Trophoblast cell (in vitro differentiated cells and primary cell): ENCODE measurements around the gene LRRC73.
A peak's percentile ranks its signal among the peaks of the same experiment; 100 is the strongest.

Source experiments
- DNase-seq, 2 donors: peaks; one replicate each; pipeline ENCODE4 v3.0.0-alpha.2; 2016
- H2AFZ ChIP-seq: 2 replicates; pipeline ENCODE4 v1.6.1; 2013; ENCODE audit warnings: low read length, moderate library complexity, mild to moderate bottlenecking; ENCODE audit not compliant: insufficient read depth, poor library complexity
- H2AK5ac ChIP-seq: 2 replicates; pipeline ENCODE4 v1.6.1; 2013; ENCODE audit warnings: mild to moderate bottlenecking, low read length
- H2BK120ac ChIP-seq: 2 replicates; pipeline ENCODE4 v1.6.1; 2013; ENCODE audit warnings: low read length, mild to moderate bottlenecking, moderate library complexity; ENCODE audit not compliant: insufficient read depth, poor library complexity
- H2BK12ac ChIP-seq: 2 replicates; pipeline ENCODE4 v1.6.1; 2013; ENCODE audit warnings: mild to moderate bottlenecking, low read length, moderate library complexity
- H2BK5ac ChIP-seq: 2 replicates; pipeline ENCODE4 v1.6.1; 2013; ENCODE audit warnings: low read length, low read depth, moderate library complexity, mild to moderate bottlenecking; ENCODE audit not compliant: poor library complexity
- H3K14ac ChIP-seq: 2 replicates; pipeline ENCODE4 v1.6.1; 2013; ENCODE audit warnings: mild to moderate bottlenecking, low read length
- H3K18ac ChIP-seq: 2 replicates; pipeline ENCODE4 v1.6.1; 2013; ENCODE audit warnings: mild to moderate bottlenecking, low read length
- H3K23ac ChIP-seq: 2 replicates; pipeline ENCODE4 v1.6.1; 2013; ENCODE audit warnings: low read length
- H3K27ac ChIP-seq: 2 replicates; pipeline ENCODE4 v1.5.1; 2013; ENCODE audit warnings: low read depth, mild to moderate bottlenecking, inconsistent platforms, low read length, moderate library complexity
- H3K27me3 ChIP-seq: 2 replicates; pipeline ENCODE4 v1.6.1; 2013; ENCODE audit warnings: inconsistent platforms, mild to moderate bottlenecking, low read length, moderate library complexity; ENCODE audit not compliant: insufficient read depth
- H3K36me3 ChIP-seq, 2 experiments: 1 replicate in 1 of 2; 2 replicates in 1 of 2; pipeline ENCODE4 v1.6.1; 2013; ENCODE audit warnings: low read length in 2 of 2, mild to moderate bottlenecking in 2 of 2, moderate library complexity in 1 of 2; ENCODE audit not compliant: insufficient read depth in 2 of 2, control insufficient read depth in 1 of 2
- H3K4ac ChIP-seq: 2 replicates; pipeline ENCODE4 v1.6.1; 2013; ENCODE audit warnings: low read depth, mild to moderate bottlenecking, low read length, moderate library complexity
- H3K4me1 ChIP-seq, 2 experiments: 1 replicate in 1 of 2; 2 replicates in 1 of 2; pipeline ENCODE4 v1.6.1; 2013; ENCODE audit warnings: low read length in 2 of 2, mild to moderate bottlenecking in 2 of 2, moderate library complexity in 1 of 2; ENCODE audit not compliant: insufficient read depth in 2 of 2, control insufficient read depth in 1 of 2
- H3K4me2 ChIP-seq: 2 replicates; pipeline ENCODE4 v1.6.1; 2013; ENCODE audit warnings: inconsistent platforms, mild to moderate bottlenecking, low read length, moderate library complexity
- H3K4me3 ChIP-seq: 2 replicates; pipeline ENCODE4 v1.5.1; 2013; ENCODE audit warnings: mild to moderate bottlenecking, low read depth, low read length, inconsistent platforms
- H3K79me1 ChIP-seq: one replicate; pipeline ENCODE4 v1.6.1; 2013; ENCODE audit warnings: low read length
- H3K79me2 ChIP-seq: 2 replicates; pipeline ENCODE4 v1.6.1; 2013; ENCODE audit warnings: low read length, mild to moderate bottlenecking; ENCODE audit not compliant: control insufficient read depth, insufficient read depth, poor library complexity
- H3K9ac ChIP-seq: 2 replicates; pipeline ENCODE4 v1.6.1; 2013; ENCODE audit warnings: mild to moderate bottlenecking, low read length
- H3K9me3 ChIP-seq: 2 replicates; pipeline ENCODE4 v1.6.1; 2013; ENCODE audit warnings: low read depth, mild to moderate bottlenecking, control low read depth, inconsistent platforms, low read length; ENCODE audit not compliant: insufficient read depth
- H4K12ac ChIP-seq: 2 replicates; pipeline ENCODE4 v1.6.1; 2013; ENCODE audit warnings: low read depth, mild to moderate bottlenecking, low read length, moderate library complexity
- H4K8ac ChIP-seq: 2 replicates; pipeline ENCODE4 v1.6.1; 2013; ENCODE audit warnings: low read depth, mild to moderate bottlenecking, low read length, moderate library complexity
- H4K91ac ChIP-seq: one replicate; pipeline ENCODE4 v1.6.1; 2013; ENCODE audit warnings: low read depth, mild to moderate bottlenecking, low read length, moderate library complexity
- WGBS: extraction: QIAGEN DNeasy Blood & Tissue Kit; methylation state at CpG from one replicate; pipeline ENCODE4 v1.1.7; 2013; ENCODE audit warnings: missing lambda C conversion rate; ENCODE audit not compliant: insufficient read length, insufficient coverage; ENCODE audit errors: extremely low coverage; 5-methylcytosine and 5-hydroxymethylcytosine counted together

LRRC73 gene

GRCh38 chr6:43497689-43498088 is 12.5 kb downstream of the LRRC73 start:
- H3K4me1 ChIP-seq, result peaks cover 33 to 44% of the 10 kb centered on the region in 2 experiments
- H3K9ac ChIP-seq, result no peak overlapping the region
- H2BK120ac ChIP-seq, result no peak overlapping the region
- no peak overlapping the region for H3K14ac ChIP-seq
- H3K4me3 ChIP-seq, result no peak overlapping the region
- no peak overlapping the region for H2AK5ac ChIP-seq
- H3K23ac ChIP-seq, result no peak overlapping the region
- no peak overlapping the region for H2AFZ ChIP-seq
- H3K27ac ChIP-seq, result peak overlapping the region; percentile 63
- no CpG with 5 or more reads among the region's 12 CpGs for WGBS
- H3K4me2 ChIP-seq, result no peak overlapping the region
- H4K91ac ChIP-seq, result no peak overlapping the region
- H2BK5ac ChIP-seq, result no peak overlapping the region
- no peak overlapping the region for H2BK12ac ChIP-seq
- H4K12ac ChIP-seq, result no peak overlapping the region
- H4K8ac ChIP-seq, result no peak overlapping the region
- no peaks in the 10 kb centered on the region for H3K27me3 ChIP-seq
- H3K79me1 ChIP-seq, result peaks cover 9% of the 10 kb centered on the region
- no peak overlapping the region for H3K4ac ChIP-seq
- no peaks in the 10 kb centered on the region for H3K9me3 ChIP-seq
- no peak overlapping the region for H3K18ac ChIP-seq
- H3K79me2 ChIP-seq, result peaks cover 2% of the 10 kb centered on the region
- H3K36me3 ChIP-seq, result peaks cover 35 to 45% of the 10 kb centered on the region in 2 experiments
- DNase-seq, result no peak

GRCh38 chr6:43497129-43497396 is 13.1 kb downstream of the LRRC73 start:
- H4K91ac ChIP-seq, result no peak overlapping the region
- H3K79me2 ChIP-seq, result peaks cover 2% of the 10 kb centered on the region
- H3K4ac ChIP-seq, result no peak overlapping the region
- no peak overlapping the region for H4K8ac ChIP-seq
- H3K4me3 ChIP-seq, result no peak overlapping the region
- H3K79me1 ChIP-seq, result peaks cover 9% of the 10 kb centered on the region
- H3K9ac ChIP-seq, result no peak overlapping the region
- no peak overlapping the region for H3K14ac ChIP-seq
- H2AK5ac ChIP-seq, result no peak overlapping the region
- H2BK120ac ChIP-seq, result no peak overlapping the region
- no peak overlapping the region for H2AFZ ChIP-seq
- no peak overlapping the region for H2BK12ac ChIP-seq
- no peak overlapping the region for H4K12ac ChIP-seq
- H3K27me3 ChIP-seq, result no peaks in the 10 kb centered on the region
- H3K4me2 ChIP-seq, result no peak overlapping the region
- no peak overlapping the region for H2BK5ac ChIP-seq
- H3K4me1 ChIP-seq, result peaks cover 33 to 44% of the 10 kb centered on the region in 2 experiments
- DNase-seq, result no peak
- WGBS, result no CpG with 5 or more reads among the region's 6 CpGs
- no peaks in the 10 kb centered on the region for H3K9me3 ChIP-seq
- no peak overlapping the region for H3K18ac ChIP-seq
- H3K23ac ChIP-seq, result no peak overlapping the region
- peaks cover 28 to 39% of the 10 kb centered on the region in 2 experiments for H3K36me3 ChIP-seq
- peak overlapping the region; percentile 63 for H3K27ac ChIP-seq

DNA sequence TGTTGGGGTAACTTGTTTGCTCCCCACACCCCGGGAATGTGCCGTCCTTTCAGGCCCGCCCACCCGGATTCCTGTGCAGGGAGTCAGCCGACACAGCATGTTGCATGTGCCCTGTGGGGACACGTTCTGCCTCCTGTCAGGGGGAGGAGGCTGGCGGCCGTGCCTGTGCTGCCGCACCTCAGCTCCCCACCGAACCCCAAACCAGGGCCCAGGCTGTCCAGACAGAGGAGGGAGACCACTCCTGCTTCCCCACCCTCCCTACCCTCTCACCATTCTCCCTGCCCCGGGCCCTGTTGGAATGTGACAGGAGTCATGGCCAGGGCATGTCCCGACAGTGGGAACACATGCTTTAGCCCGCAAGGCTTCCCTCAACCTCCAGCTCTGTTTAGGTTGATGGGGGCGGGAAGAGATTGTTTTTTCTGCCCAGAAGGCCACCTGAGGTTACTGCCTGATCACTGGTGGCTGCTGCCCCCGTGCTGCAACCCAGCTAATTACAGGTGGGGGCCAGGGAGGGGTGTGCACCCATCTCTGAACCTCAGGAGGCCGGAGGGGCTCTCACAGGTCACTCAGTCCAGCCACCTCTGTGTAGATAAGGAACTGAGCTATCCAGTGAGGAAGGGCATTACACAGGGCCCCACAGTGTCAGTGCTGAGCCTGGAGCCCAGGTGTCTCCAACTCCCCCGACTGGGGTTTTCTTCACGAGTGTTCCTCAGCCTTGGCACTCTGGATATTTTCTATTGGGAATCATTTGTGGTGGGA is 13.6 kb downstream of the LRRC73 start:
- peak overlapping the region; percentile 63 for H3K27ac ChIP-seq
- no peak overlapping the region for H4K12ac ChIP-seq
- no peak overlapping the region for H3K9ac ChIP-seq
- DNase-seq, result peak; percentile 87 to 89
- no peak overlapping the region for H2BK12ac ChIP-seq
- peak overlapping the region; percentile 36 for H3K4me2 ChIP-seq
- no peak overlapping the region for H4K8ac ChIP-seq
- peaks cover 9% of the 10 kb centered on the region for H3K79me1 ChIP-seq
- H3K4ac ChIP-seq, result no peak overlapping the region
- H2AFZ ChIP-seq, result no peak overlapping the region
- H3K14ac ChIP-seq, result no peak overlapping the region
- H3K36me3 ChIP-seq, result peaks cover 27 to 37% of the 10 kb centered on the region in 2 experiments
- H3K79me2 ChIP-seq, result peaks cover 2% of the 10 kb centered on the region
- H3K4me3 ChIP-seq, result no peak overlapping the region
- no peak overlapping the region for H2BK5ac ChIP-seq
- peak overlapping the region; percentile 4 for H4K91ac ChIP-seq
- H3K4me1 ChIP-seq, result peaks cover 33 to 44% of the 10 kb centered on the region in 2 experiments
- no CpG with 5 or more reads among the region's 18 CpGs for WGBS
- no peaks in the 10 kb centered on the region for H3K9me3 ChIP-seq
- no peak overlapping the region for H3K18ac ChIP-seq
- no peak overlapping the region for H2BK120ac ChIP-seq
- H2AK5ac ChIP-seq, result no peak overlapping the region
- H3K23ac ChIP-seq, result no peak overlapping the region
- no peaks in the 10 kb centered on the region for H3K27me3 ChIP-seq

DNA sequence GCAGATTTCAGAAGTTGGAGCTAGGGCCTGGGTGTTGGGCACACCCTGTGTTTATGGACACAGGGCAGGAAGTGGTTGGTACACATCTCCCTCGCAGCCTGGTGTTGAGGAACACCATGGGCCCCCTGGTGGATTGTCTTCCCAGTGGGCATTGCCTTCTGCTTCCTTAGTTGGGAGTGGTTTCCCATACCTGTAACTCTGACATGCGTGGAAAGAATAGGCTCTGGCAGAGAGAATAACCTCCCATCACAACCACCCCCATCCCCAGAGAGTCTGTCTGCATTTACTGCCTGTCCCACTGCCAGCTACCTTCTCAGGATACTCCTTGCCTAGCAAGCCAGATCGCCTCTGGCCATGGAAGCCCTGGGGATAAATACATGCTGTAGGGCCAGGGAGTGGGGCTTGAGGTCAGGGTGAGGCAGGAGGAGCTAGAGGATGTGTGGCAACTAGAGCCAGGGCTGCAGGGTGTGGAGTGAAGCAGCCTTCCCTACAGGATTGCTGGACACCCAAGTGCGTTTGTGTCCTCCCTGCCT is 14.7 kb downstream of the LRRC73 start:
- no peak overlapping the region for H3K4me3 ChIP-seq
- no peak overlapping the region for H3K4ac ChIP-seq
- H3K27ac ChIP-seq, result peak overlapping the region; percentile 63
- H4K12ac ChIP-seq, result no peak overlapping the region
- H3K4me1 ChIP-seq, result peaks cover 33 to 44% of the 10 kb centered on the region in 2 experiments
- H3K79me1 ChIP-seq, result peaks cover 9% of the 10 kb centered on the region
- no peak overlapping the region for H3K9ac ChIP-seq
- H2AFZ ChIP-seq, result no peak overlapping the region
- peak overlapping the region; percentile 75 for H3K18ac ChIP-seq
- H2BK120ac ChIP-seq, result no peak overlapping the region
- H3K27me3 ChIP-seq, result no peaks in the 10 kb centered on the region
- H3K79me2 ChIP-seq, result peaks cover 2% of the 10 kb centered on the region
- H3K14ac ChIP-seq, result no peak overlapping the region
- H3K23ac ChIP-seq, result no peak overlapping the region
- peak overlapping the region; percentile 53 for H2AK5ac ChIP-seq
- no peak overlapping the region for H2BK5ac ChIP-seq
- peaks cover 19 to 26% of the 10 kb centered on the region in 2 experiments for H3K36me3 ChIP-seq
- no peak overlapping the region for H2BK12ac ChIP-seq
- WGBS, result no CpG with 5 or more reads among the region's 4 CpGs
- peak overlapping the region; percentile 40 for H4K91ac ChIP-seq
- H4K8ac ChIP-seq, result no peak overlapping the region
- no peak overlapping the region for H3K4me2 ChIP-seq
- peak; percentile 94 to 98 for DNase-seq
- H3K9me3 ChIP-seq, result no peaks in the 10 kb centered on the region
